Measurements from ENCODE around the gene GALK2.

GRCh38 chr15:49370782-49371181 is 200.7 kb downstream of the GALK2 start:
- TF ChIP-seq ISL1 (CRISPR knock-in tag; IDR thresholded peaks at IDR 0.05) (no peak), ZFP30 (CRISPR knock-in tag; IDR thresholded peaks at IDR 0.05) (no peak), ZNF70 (CRISPR knock-in tag; IDR thresholded peaks at IDR 0.05) (no peak), ZC3H10 (CRISPR knock-in tag; IDR thresholded peaks at IDR 0.05) (no peak), ZFP3 (CRISPR knock-in tag; IDR thresholded peaks at IDR 0.05) (no peak), ZNF8 (CRISPR knock-in tag; IDR thresholded peaks at IDR 0.05) (no peak), PPARA (CRISPR knock-in tag; IDR thresholded peaks at IDR 0.05; ENCODE audit: borderline replicate concordance) (no peak)

Data from SK-N-SH treated with all-trans-retinoic acid at 6 μM for 48 hours (cell line).